ENCODE results near the gene MGAT5.

- no peak for TF ChIP-seq POLR2AphosphoS5 (IDR thresholded peaks at IDR 0.05)
- no peak for TF ChIP-seq CTCF (IDR thresholded peaks at IDR 0.05)
Measured at GRCh38 chr2:134269230-134269629, 15.4 kb downstream of the MGAT5 start.
